Measurements from ENCODE around the gene MUC22.

DNA sequence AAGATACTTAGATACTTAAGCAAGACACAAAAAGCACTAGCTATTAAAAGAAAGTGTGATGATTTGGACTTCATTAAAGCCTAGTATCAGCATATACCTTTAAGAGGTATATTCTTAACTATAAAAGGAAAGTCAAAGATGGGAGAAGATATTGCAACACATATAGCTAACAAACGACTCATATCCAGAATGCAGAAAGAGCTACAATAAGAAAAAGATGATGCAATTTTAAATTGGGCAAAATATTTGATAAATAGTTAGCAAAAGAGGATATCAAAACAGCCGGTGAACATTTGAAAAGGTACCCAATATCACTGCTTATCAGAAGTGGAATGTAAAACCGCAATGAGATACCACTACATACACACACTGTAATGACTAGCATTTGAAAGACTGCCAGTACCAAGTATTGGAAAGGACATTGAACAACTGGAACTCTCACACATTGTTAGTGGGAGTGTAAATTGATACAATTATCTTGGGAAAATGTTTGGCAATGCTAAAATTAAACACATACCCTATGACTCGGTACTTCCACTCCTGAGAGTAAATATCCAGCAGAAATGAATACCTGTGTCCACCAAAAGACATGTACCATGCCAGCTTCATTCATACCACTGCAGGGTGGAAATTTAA, 25.7 kb downstream of the MUC22 start:
- TF ChIP-seq, protein P1, sequence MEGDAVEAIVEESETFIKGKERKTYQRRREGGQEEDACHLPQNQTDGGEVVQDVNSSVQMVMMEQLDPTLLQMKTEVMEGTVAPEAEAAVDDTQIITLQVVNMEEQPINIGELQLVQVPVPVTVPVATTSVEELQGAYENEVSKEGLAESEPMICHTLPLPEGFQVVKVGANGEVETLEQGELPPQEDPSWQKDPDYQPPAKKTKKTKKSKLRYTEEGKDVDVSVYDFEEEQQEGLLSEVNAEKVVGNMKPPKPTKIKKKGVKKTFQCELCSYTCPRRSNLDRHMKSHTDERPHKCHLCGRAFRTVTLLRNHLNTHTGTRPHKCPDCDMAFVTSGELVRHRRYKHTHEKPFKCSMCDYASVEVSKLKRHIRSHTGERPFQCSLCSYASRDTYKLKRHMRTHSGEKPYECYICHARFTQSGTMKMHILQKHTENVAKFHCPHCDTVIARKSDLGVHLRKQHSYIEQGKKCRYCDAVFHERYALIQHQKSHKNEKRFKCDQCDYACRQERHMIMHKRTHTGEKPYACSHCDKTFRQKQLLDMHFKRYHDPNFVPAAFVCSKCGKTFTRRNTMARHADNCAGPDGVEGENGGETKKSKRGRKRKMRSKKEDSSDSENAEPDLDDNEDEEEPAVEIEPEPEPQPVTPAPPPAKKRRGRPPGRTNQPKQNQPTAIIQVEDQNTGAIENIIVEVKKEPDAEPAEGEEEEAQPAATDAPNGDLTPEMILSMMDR (IDR thresholded peaks at IDR 0.05): no peak
- no peak for TF ChIP-seq POLR2A (IDR thresholded peaks at IDR 0.05)

All from body of pancreas (tissue), 4 donors.